HG03135 (cell line): ENCODE results near the gene TRAF5.

ENCODE experiments used
- ATAC-seq: cut with Tn5 transposase; IDR thresholded peaks from one replicate; pipeline ENCODE4 v1.9.1; 2021; ENCODE audit warnings: mild to moderate bottlenecking, moderate library complexity; ENCODE audit not compliant: unreplicated experiment

TRAF5 gene

DNA sequence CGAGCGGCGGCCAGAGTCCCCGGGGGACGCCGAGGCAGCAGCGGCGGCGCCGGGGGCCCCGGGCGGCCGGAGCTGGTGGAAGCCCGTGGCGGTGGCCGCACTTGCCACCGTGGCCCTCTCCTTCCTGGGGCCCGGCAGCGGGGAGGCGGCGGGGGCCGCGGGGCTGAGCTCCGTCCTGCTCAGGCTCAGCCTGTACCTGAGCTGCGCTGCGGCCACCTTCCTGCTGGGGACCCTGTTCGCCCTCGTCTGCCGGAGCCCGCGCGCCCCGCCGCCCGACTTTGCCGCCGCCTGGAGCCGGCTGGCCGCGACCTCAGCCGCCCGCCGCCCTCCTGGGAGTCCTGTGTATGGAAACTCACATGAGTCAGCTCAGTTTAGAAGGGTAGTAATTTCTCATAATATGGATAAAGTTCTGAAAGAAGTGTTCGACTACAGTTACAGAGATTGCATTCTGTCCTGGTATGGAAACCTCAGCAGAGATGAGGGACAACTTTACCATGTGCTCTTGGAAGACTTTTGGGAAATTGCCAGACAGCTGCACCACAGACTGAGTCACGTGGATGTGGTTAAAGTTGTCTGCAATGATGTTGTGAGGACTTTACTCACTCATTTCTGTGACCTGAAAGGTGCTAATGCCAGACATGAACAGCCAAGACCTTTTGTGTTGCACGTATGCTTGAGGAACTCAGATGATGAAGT lies 90.1 kb downstream of the TRAF5 start:
- peak; percentile 66 for ATAC-seq

DNA sequence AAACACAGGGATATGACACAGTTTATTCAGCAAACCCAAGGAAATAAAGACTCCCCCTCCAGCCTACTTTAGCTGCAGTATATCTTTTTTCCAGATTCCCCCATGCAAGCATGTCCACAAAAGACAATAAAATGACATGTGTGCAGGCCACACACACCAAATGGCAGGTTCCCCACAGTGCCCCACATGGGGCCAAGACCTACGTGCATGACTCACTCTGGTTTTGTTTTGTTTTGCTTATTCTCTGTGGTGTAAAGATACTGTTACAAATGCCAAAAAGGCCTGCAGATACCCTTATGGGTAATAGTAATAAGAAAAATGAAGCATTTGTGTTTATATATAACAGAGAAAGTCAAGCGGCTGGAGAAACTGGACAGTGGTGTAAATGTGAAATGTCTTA lies 93.8 kb downstream of the TRAF5 start:
- ATAC-seq = no peak

DNA sequence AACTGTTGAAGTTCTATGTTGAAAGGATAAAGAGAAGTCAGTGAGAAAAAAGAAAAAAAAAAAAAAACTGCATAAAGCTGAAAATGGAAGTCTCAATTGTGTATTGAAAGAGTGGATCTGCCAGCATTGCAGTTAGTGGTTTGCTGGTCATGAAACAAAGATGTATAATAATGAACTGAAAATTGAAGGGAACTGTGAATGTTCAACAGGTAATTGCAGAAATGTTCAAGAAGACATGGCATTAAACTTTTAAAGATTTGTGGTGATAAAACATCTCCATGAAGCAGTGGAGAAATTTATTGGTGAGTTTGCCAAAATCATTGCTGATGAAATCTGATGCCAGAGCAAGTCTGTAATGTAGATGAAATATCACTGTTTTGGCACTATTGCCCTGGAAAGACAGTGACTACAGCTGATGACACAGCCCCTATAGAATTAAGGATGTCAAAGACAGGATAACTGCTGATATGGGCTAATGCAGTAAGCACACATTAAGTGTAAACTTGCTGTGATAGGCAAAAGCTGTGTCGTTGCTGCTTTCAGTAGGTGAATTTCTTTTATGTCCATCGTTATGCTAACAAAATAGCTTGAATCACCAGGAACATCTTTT lies 94.3 kb downstream of the TRAF5 start:
- no peak for ATAC-seq

DNA sequence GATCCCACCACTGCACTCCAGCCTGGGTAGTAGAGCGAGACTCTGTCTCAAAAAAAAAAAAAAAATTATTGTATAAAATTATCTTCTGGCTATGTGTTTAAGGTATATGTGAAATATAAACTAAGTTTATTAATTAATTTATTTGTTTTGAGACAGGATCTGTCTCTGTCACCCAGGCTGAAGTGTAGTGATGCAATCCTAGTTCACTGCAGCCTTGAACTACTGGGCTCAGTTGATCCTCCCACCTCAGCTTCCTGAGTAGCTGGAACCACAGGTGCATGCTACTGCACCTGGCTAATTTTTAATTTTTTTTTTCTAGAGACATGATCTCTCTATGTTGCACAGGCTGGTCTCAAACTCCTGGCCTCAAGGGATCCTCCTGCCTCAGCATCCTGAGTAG lies 97.4 kb downstream of the TRAF5 start:
- no peak for ATAC-seq
